AG04449 (cell line): ENCODE results near the gene ITPK1.

ENCODE experiments used
- CTCF ChIA-PET: fragments of 350-600 bp; formaldehyde crosslinking; extraction: SDS; loops from one replicate; lab custom pipeline; 2021; ENCODE audit warnings: antibody characterized with exemption; lab: Yijun Ruan, JAX
- POLR2A ChIA-PET: fragments of 400-600, 350-600 bp; formaldehyde crosslinking; extraction: SDS; loops from one replicate; lab custom pipeline; 2020; ENCODE audit warnings: antibody characterized with exemption, inconsistent platforms; lab: Yijun Ruan, JAX
- DNase-seq: peaks from one replicate; pipeline ENCODE4 v3.0.0-alpha.2; 2010; ENCODE audit warnings: low read depth, low spot score
- H3K4me3 ChIP-seq: 2 replicates; pipeline ENCODE4 v1.5.1; 2011; ENCODE audit warnings: low read depth, mild to moderate bottlenecking, control low read depth, low read length
- TF ChIP-seq, protein P1 (sequence below): IDR thresholded peaks from one replicate; pipeline ENCODE4 v1.5.1; 2011; ENCODE audit warnings: mild to moderate bottlenecking, moderate library complexity, low read length, control low read depth, inconsistent platforms; ENCODE audit not compliant: insufficient read depth; ENCODE audit errors: missing control alignments

The ITPK1 gene

DNA sequence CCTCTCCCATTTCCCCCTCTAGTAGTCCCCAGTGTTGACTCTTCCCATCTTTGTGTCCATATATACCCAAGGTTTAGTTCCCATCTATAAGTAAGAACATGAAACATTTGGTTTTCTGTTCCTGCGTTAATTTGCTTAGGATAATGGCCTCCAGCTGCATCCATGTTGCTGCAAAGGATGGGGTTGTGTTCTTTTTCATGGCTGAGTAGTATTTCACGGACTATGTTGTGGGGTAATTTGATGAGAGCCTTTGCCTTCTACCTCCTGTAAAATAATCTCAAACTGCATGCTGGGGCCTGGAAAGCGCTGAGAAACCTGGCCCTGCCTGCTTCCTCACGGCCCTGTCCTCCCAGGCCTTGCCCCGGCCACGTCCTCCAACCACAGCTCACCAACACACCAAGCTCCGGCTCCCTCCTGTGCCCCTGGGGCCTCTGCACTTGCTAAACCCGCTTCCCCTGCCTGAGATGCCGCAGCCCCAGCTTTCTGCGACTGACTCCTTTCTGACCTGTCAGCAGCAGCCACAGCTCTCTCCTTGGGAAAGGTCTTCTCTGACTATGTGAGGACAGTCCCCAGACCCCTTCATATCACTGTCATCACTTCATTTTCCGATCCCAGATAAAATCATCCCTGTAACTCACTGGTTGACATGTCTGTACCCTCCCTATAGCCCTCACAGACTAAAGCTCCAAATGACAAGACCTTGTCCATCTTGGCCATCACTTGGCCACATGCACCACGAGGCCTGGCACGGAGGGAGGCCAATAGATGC is 19.8 kb downstream of the ITPK1 start:
- TF ChIP-seq, protein P1, sequence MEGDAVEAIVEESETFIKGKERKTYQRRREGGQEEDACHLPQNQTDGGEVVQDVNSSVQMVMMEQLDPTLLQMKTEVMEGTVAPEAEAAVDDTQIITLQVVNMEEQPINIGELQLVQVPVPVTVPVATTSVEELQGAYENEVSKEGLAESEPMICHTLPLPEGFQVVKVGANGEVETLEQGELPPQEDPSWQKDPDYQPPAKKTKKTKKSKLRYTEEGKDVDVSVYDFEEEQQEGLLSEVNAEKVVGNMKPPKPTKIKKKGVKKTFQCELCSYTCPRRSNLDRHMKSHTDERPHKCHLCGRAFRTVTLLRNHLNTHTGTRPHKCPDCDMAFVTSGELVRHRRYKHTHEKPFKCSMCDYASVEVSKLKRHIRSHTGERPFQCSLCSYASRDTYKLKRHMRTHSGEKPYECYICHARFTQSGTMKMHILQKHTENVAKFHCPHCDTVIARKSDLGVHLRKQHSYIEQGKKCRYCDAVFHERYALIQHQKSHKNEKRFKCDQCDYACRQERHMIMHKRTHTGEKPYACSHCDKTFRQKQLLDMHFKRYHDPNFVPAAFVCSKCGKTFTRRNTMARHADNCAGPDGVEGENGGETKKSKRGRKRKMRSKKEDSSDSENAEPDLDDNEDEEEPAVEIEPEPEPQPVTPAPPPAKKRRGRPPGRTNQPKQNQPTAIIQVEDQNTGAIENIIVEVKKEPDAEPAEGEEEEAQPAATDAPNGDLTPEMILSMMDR, result no peak
- ChIA-PET POLR2A (no interaction called here), CTCF (interaction anchor here (1.0 to 5.1 kb wide), 4 partner anchors 12 to 64 kb away, joined by 3 to 55 read pairs (median 6); no protein-coding TSS in a partner anchor)
- no peak overlapping the region for H3K4me3 ChIP-seq
- no peak for DNase-seq

GRCh38 chr14:93094121-93094918 is 21.4 kb downstream of the ITPK1 start:
- ChIA-PET CTCF (interaction anchor here (1.0 to 5.1 kb wide), 5 partner anchors 11 to 44 kb away, joined by 3 to 55 read pairs (median 3); no protein-coding TSS in a partner anchor), POLR2A (no interaction called here)
- no peak for DNase-seq
- no peak overlapping the region for H3K4me3 ChIP-seq
- TF ChIP-seq, protein P1, result no peak

DNA sequence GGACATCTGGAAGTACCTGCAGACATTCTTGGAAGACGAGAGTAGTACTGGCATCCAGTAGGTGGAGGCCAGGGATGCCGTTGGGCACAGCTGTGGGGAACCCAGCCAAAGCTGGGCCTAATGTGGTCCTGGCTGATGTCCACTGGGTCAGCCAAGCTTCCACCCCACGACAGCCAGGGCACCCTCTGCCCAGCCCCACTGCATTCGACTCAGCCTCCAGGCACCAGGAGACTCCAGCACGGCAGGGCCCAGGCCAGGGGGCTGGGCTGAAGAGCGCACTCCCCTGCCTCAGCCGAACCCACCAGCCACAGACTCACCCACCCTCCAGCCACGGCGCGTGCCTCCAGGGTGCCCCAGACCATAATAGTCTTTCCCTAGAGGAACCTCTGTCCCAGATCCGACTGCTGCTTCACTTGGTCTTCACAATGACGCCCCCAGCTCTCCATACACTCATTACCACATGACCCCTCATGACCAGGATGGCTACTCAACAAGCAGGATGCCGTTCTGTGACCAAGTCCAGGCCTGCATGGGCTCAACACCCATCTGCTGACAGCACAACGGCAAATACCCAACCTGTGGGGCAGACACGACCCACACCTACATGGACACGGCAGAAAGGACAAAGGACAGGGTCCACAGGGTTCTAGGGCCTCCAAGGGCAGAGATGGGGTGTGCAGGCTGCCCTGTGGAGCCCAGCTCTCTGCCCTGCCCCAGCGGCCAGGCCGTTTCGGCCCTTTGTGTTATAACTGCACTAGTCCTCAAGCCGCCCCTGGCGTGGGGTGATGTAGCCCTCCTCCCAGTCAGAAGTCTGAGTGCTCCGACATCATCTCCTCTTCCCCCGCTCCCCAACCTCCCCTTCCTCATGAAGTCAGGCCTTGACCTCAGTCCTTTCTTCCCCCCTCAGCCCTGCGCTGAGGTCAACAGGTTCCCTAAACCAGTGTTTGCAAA is 22.8 kb downstream of the ITPK1 start:
- POLR2A ChIA-PET, result no interaction called here
- CTCF ChIA-PET, result interaction anchor here (0.7 to 5.1 kb wide), 3 partner anchors 15 to 20 kb away, joined by 3 to 55 read pairs (median 3); no protein-coding TSS in a partner anchor
- DNase-seq, result no peak
- TF ChIP-seq, protein P1, result no peak
- no peak overlapping the region for H3K4me3 ChIP-seq

DNA sequence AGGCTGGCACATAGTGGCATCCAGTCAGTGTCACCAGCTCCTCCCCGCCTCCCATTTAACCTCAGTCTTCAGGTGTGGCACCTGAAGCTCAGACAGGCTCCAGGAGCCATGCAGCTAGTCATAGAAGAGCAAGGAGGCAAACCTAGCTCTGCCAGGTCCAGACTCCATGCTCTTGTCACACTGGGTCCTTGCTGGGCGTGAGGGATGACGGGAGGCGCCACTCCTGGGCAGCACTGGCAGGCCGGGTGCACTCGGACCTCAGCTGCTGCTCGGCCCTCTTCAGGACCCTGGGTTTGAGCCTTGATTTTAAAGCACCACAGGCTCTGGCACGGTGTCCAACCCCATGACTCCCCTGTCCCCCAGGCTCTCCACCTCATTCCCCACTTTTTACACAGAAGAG is 24.1 kb downstream of the ITPK1 start:
- ChIA-PET CTCF (interaction anchor here (1.3 kb wide), 2 partner anchors 17 to 21 kb away, joined by 3 to 8 read pairs; no protein-coding TSS in a partner anchor), POLR2A (no interaction called here)
- TF ChIP-seq, protein P1, result no peak
- DNase-seq, result no peak
- H3K4me3 ChIP-seq, result no peak overlapping the region

DNA sequence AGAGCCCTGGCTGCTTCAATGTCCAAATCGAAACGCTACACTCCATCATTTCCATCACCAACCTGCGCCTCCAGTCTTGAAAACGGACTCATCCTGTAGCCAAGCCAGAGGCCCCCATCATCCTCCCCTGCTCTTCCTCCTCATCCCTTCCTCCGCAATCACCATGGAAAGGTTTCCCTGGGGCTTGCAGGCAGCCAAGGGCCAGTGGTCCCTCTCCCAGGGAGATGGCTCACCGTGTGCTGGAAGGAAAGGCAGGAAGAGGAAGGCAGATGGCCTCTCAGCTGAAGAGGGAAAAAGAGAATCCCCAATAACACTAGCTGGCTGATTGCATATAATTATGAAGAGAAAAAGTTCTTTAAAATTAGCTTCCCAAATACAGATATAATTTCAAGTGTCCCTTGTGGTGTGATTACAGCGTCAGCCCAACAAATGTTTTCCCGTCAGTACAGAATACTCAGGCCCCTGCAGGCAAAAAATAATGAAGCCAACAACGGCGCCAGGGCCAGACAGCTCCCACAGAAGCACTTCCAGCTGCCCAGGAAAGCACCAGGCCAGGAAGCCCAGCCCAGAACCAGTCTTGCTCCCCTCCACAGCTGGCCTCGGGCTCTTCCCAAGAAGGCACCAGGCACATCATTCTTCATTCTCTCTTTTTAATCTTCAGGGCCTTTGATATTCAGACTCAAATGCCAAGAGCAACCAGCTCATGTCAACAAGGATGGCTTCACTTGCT is 24.7 kb downstream of the ITPK1 start:
- DNase-seq, result no peak
- CTCF ChIA-PET, result interaction anchor here (1.3 kb wide), 1 partner anchor 22 kb away, joined by 8 read pairs; no protein-coding TSS in a partner anchor
- no peak overlapping the region for H3K4me3 ChIP-seq
- TF ChIP-seq, protein P1, result no peak
- POLR2A ChIA-PET, result no interaction called here
